MCF 10A (cell line): ENCODE data around the gene WDR7. TPM values are rescaled to one million over a fixed set of nuclear protein-coding genes. Genes with fewer than 3 reads are reported as not detected.
A peak's percentile ranks its signal among the peaks of the same experiment; 100 is the strongest.
"Not testable (repeated sequence)": the region's sequence is repeated elsewhere in the genome, so short reads cannot be mapped to it uniquely, and the experiment has no call there.

Experiments
- BruUV-seq: library from RNA; stranded (reverse); fragments of 400-500 nt; replicated peaks from 2 replicates; lab custom pipeline; 2021; lab: Mats Ljungman, UMichigan
- CTCF ChIA-PET: fragments of 300-600 bp; sonication (Branson Sonifier 250); formaldehyde crosslinking; extraction: SDS; loops from one replicate; lab custom pipeline; 2021; ENCODE audit warnings: antibody characterized with exemption, inconsistent platforms; lab: Yijun Ruan, JAX
- POLR2A ChIA-PET: fragments of 300-600, 350-650 bp; sonication (Branson Sonifier 250); formaldehyde crosslinking; extraction: SDS; loops from one replicate; lab custom pipeline; 2020; ENCODE audit warnings: antibody characterized with exemption, inconsistent platforms; lab: Yijun Ruan, JAX
- DNase-seq: peaks from one replicate; pipeline ENCODE4 v3.0.0-alpha.2; 2018; ENCODE audit not compliant: unreplicated experiment
- H3K27ac Mint-ChIP-seq: one replicate; pipeline ENCODE4 v1.8.0; 2022; ENCODE audit warnings: mild to moderate bottlenecking, low read depth, mixed read lengths; ENCODE audit not compliant: unreplicated experiment
- H3K27me3 Mint-ChIP-seq: one replicate; pipeline ENCODE4 v1.8.0; 2022; ENCODE audit warnings: mixed read lengths; ENCODE audit not compliant: insufficient read depth, unreplicated experiment
- H3K36me3 Mint-ChIP-seq: one replicate; pipeline ENCODE4 v1.8.0; 2022; ENCODE audit warnings: mild to moderate bottlenecking, moderate library complexity, mixed read lengths; ENCODE audit not compliant: insufficient read depth, unreplicated experiment
- H3K4me1 Mint-ChIP-seq: one replicate; pipeline ENCODE4 v1.8.0; 2022; ENCODE audit warnings: mixed read lengths; ENCODE audit not compliant: insufficient read depth, unreplicated experiment
- H3K4me3 Mint-ChIP-seq: one replicate; pipeline ENCODE4 v1.8.0; 2022; ENCODE audit warnings: mild to moderate bottlenecking, moderate library complexity, mixed read lengths; ENCODE audit not compliant: unreplicated experiment
- H3K9me3 Mint-ChIP-seq: one replicate; pipeline ENCODE4 v1.8.0; 2022; ENCODE audit warnings: mixed read lengths; ENCODE audit not compliant: unreplicated experiment
- intact Hi-C: fragments of 100-400 bp; cut with micrococcal nuclease; formaldehyde crosslinking; loops from 2 replicates; pipeline ENCODE4 v1.14.1; 2022
- total RNA-seq: library from RNA; stranded (reverse); gene quantifications from 2 replicates; pipeline ENCODE4 v1.2.3, GENCODE V29; 2022
- TF ChIP-seq, protein P1 (sequence below): fragments of 200-600 bp; IDR thresholded peaks from one replicate; pipeline ENCODE4 v1.8.0; 2022; ENCODE audit warnings: antibody characterized with exemption, mild to moderate bottlenecking; ENCODE audit not compliant: unreplicated experiment

WDR7 gene
- total RNA-seq, 1 experiment from 2014 or later, result 12.6 TPM

DNA sequence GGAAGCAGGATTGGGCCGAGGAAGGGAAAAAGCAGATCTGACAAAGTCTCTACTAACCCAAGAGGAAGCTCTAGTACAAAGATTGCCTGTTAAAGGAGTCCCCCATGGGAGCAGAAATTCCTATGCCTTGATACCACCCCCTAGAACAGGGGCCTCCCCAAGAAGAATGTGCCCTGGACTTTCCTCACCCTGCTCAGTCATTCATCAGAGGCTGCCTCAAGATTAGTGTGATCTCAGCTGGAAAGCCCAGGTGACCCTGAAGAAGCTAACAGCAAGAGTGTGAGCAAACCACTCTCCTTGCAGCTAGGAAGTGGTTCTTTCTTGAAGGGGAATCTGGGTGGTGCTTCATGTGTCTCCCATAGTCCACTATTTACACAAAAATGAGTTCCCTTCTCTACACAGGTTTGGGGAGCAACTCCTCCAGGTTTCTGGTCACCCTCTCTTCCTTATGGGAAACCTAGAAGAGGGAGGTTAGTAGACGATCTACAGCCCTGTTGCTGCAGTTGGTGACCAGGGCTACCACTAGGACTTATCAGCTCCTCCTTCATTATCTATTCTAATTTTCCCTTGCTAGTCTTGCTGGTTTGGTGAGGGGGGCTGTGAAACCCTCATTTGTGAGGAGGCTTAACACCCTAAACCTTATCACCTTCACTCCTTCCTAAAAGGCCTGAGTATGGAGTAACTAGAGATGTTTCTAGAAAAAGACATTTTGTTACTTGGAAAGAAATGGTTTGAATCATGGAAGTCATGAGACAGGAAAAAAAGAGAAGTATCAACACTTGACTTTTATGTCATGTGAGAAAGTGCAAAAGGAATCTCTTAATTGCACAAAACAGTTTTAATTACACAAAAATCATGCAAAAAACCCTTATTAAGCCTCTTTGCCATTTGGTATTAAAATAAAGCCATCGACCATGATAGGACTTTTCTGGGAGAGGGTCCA lies 2.9 kb upstream of the WDR7 start:
- BruUV-seq, result no TSS peak
- POLR2A ChIA-PET, result interaction anchor here (0.7 to 1.4 kb wide), 3 partner anchors 8 to 801 kb away, joined by 3 to 8 read pairs (median 5); partner anchors contain the start of gene TXNL1
- intact Hi-C loops, result no loop called here

DNA sequence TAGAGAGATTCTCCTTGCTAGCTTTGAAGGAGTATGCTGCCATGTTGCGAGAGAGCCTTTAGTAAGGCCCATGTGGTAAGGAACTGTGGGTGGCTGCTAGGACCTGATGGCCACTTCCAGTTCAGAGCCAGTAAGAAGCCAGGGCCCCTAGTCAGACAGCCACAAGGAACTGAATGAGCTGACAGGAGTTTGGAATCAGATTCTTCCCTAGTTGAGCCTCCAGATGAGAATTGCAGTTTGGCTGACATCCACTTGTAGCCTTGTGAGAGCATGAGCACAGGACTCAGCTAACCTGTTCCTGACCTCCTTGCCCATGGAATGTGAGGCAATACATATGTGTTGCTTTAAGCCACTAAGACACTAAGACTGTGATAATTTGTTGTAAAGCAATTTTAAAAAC lies 1.2 kb upstream of the WDR7 start:
- ChIA-PET POLR2A (interaction anchor here (0.7 to 4.2 kb wide), 2 partner anchors 10 to 24 kb away, joined by 3 to 71 read pairs; partner anchors contain the start of gene TXNL1), CTCF (interaction anchor here (0.9 kb wide), 1 partner anchor 18 kb away, joined by 3 read pairs; no protein-coding TSS in a partner anchor)
- TF ChIP-seq, protein P1, sequence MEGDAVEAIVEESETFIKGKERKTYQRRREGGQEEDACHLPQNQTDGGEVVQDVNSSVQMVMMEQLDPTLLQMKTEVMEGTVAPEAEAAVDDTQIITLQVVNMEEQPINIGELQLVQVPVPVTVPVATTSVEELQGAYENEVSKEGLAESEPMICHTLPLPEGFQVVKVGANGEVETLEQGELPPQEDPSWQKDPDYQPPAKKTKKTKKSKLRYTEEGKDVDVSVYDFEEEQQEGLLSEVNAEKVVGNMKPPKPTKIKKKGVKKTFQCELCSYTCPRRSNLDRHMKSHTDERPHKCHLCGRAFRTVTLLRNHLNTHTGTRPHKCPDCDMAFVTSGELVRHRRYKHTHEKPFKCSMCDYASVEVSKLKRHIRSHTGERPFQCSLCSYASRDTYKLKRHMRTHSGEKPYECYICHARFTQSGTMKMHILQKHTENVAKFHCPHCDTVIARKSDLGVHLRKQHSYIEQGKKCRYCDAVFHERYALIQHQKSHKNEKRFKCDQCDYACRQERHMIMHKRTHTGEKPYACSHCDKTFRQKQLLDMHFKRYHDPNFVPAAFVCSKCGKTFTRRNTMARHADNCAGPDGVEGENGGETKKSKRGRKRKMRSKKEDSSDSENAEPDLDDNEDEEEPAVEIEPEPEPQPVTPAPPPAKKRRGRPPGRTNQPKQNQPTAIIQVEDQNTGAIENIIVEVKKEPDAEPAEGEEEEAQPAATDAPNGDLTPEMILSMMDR, result no peak
- DNase-seq, result no peak
- H3K36me3 Mint-ChIP-seq, result no peaks in the 10 kb centered on the region
- no peak overlapping the region for H3K4me3 Mint-ChIP-seq
- H3K9me3 Mint-ChIP-seq, result no peaks in the 10 kb centered on the region
- no TSS peak for BruUV-seq
- intact Hi-C loops, result no loop called here
- peaks cover 19% of the 10 kb centered on the region for H3K4me1 Mint-ChIP-seq
- no peak overlapping the region for H3K27ac Mint-ChIP-seq
- no peaks in the 10 kb centered on the region for H3K27me3 Mint-ChIP-seq

More for the DNA sequence above, 2.9 kb upstream of the WDR7 start:
- Mint-ChIP-seq H3K9me3 (no peaks in the 10 kb centered on the region), H3K27ac (no peak overlapping the region), H3K4me1 (peaks cover 12% of the 10 kb centered on the region), H3K27me3 (no peaks in the 10 kb centered on the region), H3K4me3 (no peak overlapping the region), H3K36me3 (no peaks in the 10 kb centered on the region)
- TF ChIP-seq, protein P1, result no peak
- CTCF ChIA-PET, result interaction anchor here (0.5 to 1.8 kb wide), 7 partner anchors 10 to 1667 kb away, joined by 3 to 7 read pairs (median 3); partner anchors contain the start of gene TXNL1
- DNase-seq, result no peak

DNA sequence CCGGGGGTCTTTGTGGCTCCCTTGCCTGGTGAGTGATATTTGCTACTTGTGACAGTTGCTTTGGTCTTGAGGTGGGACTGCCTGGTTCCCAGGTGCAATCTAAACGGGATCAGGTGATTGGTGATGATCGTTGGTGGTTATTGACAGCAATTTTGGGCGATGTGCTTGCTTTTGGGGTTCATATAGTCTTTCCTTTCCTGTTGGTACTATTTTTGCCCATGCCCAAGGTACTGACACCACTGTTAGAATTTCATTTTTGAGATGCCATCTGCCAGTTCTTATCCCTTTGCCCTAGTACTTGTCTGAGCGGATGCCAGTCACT lies 573 bp downstream of the WDR7 start:
- intact Hi-C loops, result no loop called here
- H3K9me3 Mint-ChIP-seq, result no peaks in the 10 kb centered on the region
- H3K27ac Mint-ChIP-seq, result no peak overlapping the region
- BruUV-seq, result TSS peak; percentile 45
- POLR2A ChIA-PET, result interaction anchor here (1.0 to 4.2 kb wide), 2 partner anchors 12 to 40 kb away, joined by 3 to 71 read pairs; partner anchors contain the start of gene TXNL1
- CTCF ChIA-PET, result interaction anchor here (0.6 kb wide), 1 partner anchor 820 kb away, joined by 3 read pairs; no protein-coding TSS in a partner anchor
- DNase-seq, result no peak
- TF ChIP-seq, protein P1, result no peak
- H3K4me3 Mint-ChIP-seq, result peak overlapping the region; percentile 77
- H3K4me1 Mint-ChIP-seq, result peaks cover 19% of the 10 kb centered on the region
- H3K27me3 Mint-ChIP-seq, result no peaks in the 10 kb centered on the region
- H3K36me3 Mint-ChIP-seq, result no peaks in the 10 kb centered on the region

DNA sequence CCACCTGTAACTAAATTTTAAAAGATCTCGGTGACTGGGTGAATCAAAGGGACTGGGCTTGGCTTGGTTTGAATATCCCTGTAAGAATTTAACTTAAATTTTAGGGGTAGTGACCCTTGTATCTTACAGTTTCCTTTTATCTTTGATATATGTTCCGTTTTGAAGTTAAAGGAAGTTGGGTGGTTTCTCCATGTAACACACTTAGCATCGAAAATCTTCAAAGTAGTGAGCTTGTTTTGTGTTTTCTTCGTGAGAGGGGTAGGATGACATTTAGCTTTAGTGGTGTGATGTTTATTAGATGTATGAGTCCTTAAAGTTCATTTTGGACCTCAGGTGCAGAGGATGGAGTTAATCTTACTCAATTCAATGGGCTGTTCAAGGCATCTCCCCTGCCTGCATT lies 1.6 kb downstream of the WDR7 start:
- ChIA-PET POLR2A (interaction anchor here (4.2 kb wide), 1 partner anchor 13 kb away, joined by 71 read pairs; the partner anchor contains the start of gene TXNL1), CTCF (no interaction called here)
- peaks cover 19% of the 10 kb centered on the region for H3K4me1 Mint-ChIP-seq
- no peaks in the 10 kb centered on the region for H3K9me3 Mint-ChIP-seq
- no TSS peak for BruUV-seq
- no peaks in the 10 kb centered on the region for H3K27me3 Mint-ChIP-seq
- TF ChIP-seq, protein P1, result no peak
- no peak for DNase-seq
- H3K27ac Mint-ChIP-seq, result no peak overlapping the region
- no peaks in the 10 kb centered on the region for H3K36me3 Mint-ChIP-seq
- intact Hi-C loops, result no loop called here
- H3K4me3 Mint-ChIP-seq, result peak overlapping the region; percentile 2

DNA sequence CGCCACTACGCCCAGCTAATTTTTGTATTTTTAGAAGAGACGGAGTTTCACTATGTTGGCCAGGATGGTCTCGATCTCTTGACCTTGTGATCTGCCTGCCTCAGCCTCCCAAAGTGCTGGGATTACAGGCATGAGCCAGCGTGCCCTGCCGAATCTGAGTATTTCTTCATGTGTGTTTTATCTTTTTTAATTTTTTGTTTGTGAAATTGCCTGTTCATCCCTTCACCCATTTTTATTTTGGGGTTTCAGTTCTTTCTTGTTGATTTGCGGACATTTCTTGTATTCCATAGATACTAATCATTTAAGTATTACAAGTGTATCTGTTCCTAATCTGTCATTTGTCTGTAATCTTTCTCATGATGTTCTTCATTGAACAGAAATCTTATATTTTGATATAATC lies 3.1 kb downstream of the WDR7 start:
- H3K27me3 Mint-ChIP-seq, H3K36me3 Mint-ChIP-seq, intact Hi-C loops, H3K4me3 Mint-ChIP-seq, H3K9me3 Mint-ChIP-seq, BruUV-seq, POLR2A ChIA-PET, H3K27ac Mint-ChIP-seq, DNase-seq: not testable (repeated sequence)
- H3K4me1 Mint-ChIP-seq, result peaks cover 19% of the 10 kb centered on the region
- CTCF ChIA-PET, result interaction anchor here (1.0 kb wide), 1 partner anchor 1419 kb away, joined by 3 read pairs; no protein-coding TSS in a partner anchor
